PFSK-1 (cell line): Measurements from ENCODE around the gene CCS.

Experiments used
- POLR2AphosphoS5 ChIP-seq: IDR thresholded peaks from 2 replicates; pipeline ENCODE4 v1.6.1; 2012; ENCODE audit warnings: low read depth, mild to moderate bottlenecking, control low read depth, low read length, moderate library complexity
- REST ChIP-seq, 2 experiments: IDR thresholded peaks; 2 replicates each; pipeline versions ENCODE4 v1.6.1 to v1.8.0; 2011 to 2012; ENCODE audit warnings: low read depth in 2 of 2, low read length in 2 of 2, control low read depth in 1 of 2, inconsistent platforms in 1 of 2, mild to moderate bottlenecking in 1 of 2, moderate library complexity in 1 of 2; ENCODE audit not compliant: insufficient read depth in 1 of 2
- TAF1 ChIP-seq: IDR thresholded peaks from 2 replicates; pipeline ENCODE4 v1.6.1; 2012; ENCODE audit warnings: low read length, control low read depth, borderline replicate concordance; ENCODE audit not compliant: insufficient read depth

DNA sequence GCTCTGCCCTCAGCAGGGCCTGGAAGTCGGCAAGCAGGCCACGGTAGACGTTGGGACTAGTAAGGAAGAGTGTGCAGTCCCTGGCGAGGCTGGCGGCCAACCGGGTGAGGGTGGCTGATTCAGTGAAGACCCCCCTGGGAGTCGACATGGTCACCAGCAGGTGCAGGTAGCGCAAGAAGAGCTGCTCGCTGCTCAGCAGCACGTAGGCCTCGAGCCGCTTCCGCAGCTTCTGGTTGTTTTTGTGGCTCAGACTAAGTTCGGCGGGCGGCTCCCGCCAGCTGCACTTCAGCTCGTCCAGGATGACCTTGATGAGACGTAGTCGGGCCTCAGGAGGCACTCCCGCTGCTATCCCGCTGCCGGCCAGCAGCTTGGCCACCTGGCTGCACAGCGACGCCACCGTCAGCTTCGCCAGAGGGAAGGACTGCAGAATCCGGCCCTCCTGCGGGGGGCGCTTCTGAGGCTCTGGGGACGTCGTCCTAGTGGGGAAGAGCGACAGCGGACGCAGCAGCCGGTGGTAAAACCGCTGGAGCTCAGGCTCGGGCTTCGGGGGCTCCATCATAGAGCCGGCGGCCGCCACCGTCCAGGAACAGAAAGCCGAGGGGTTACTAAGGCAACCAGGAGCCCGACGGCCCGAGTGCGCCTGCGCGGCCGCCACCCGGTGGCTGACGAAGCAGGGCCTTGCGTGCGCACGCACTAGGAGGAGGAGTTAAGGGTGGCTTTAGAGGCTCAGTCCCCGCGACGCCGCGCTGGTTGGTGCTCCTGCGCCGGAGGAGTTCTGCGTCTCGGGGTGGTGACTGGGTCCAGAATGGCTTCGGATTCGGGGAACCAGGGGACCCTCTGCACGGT, at the start of gene CCS, which contains the start of gene CCDC87:
- TF ChIP-seq POLR2AphosphoS5 (peak; percentile 99), TAF1 (peak; percentile 92; the same call in 1 of the 2 replicates), REST (IDR thresholded peaks at IDR 0.05; ENCODE audit: insufficient read depth in 1 of 2, low read depth in 2 of 2, low read length in 2 of 2) (0 out of 4 replicates have a peak, but pooled peaks of 1 of the 2 experiments have one; percentile 9)
